Activated CD4-positive, alpha-beta T cell treated with anti-CD3 and anti-CD28 coated beads for 36 hours (primary cell): ENCODE results near the gene ITIH4. TPM values are rescaled to one million over a fixed set of nuclear protein-coding genes. Genes with fewer than 3 reads are reported as not detected.

ENCODE experiments used
- ATAC-seq: fragments of 200-7000 bp; cut with Tn5 transposase; one replicate; pipeline ENCODE4 v1.10.0; 2021; ENCODE audit warnings: mild to moderate bottlenecking, moderate library complexity
- CTCF ChIA-PET: fragments of 350-600 bp; sonication (Branson Sonifier 250); formaldehyde crosslinking; loops from one replicate; lab custom pipeline; 2021; ENCODE audit warnings: antibody characterized with exemption; lab: Charles Lee
- POLR2A ChIA-PET: fragments of 350-600 bp; sonication (Branson Sonifier 250); formaldehyde crosslinking; loops from one replicate; lab custom pipeline; 2021; ENCODE audit warnings: antibody characterized with exemption, inconsistent platforms; lab: Charles Lee
- DNase-seq: peaks from one replicate; pipeline ENCODE4 v3.0.0-alpha.2; 2020
- H3K27ac Mint-ChIP-seq: one replicate; pipeline ENCODE4 v1.8.0; 2021; ENCODE audit warnings: mixed read lengths
- H3K27me3 Mint-ChIP-seq: one replicate; pipeline ENCODE4 v1.8.0; 2021; ENCODE audit warnings: mixed read lengths
- H3K36me3 Mint-ChIP-seq: one replicate; pipeline ENCODE4 v1.8.0; 2021; ENCODE audit warnings: low read depth, mixed read lengths
- H3K4me1 Mint-ChIP-seq: one replicate; pipeline ENCODE4 v1.8.0; 2021; ENCODE audit warnings: mixed read lengths
- H3K4me3 Mint-ChIP-seq: one replicate; pipeline ENCODE4 v1.8.0; 2021; ENCODE audit warnings: mild to moderate bottlenecking, moderate library complexity, mixed read lengths
- H3K9me3 Mint-ChIP-seq: one replicate; pipeline ENCODE4 v1.8.0; 2021; ENCODE audit warnings: low read depth, mixed read lengths
- intact Hi-C, 2 experiments: fragments of 100-400 bp; cut with DNase I in 1 of 2; cut with micrococcal nuclease in 1 of 2; formaldehyde crosslinking; loops; one replicate each; pipeline versions ENCODE4 v1.14.2 to v1.15.1; 2022 to 2024; cut with DNase I, micrococcal nuclease
- total RNA-seq, 2 experiments: library from RNA; stranded (reverse); gene quantifications; one replicate each; pipeline ENCODE4 v1.2.3, GENCODE V29; 2021

ITIH4 gene
- total RNA-seq, 2 experiments from 2014 or later = 4.0 to 6.5 TPM

GRCh38 chr3:52833202-52833601 is 2.7 kb upstream of the ITIH4 start:
- Mint-ChIP-seq H3K36me3 (no peaks in the 10 kb centered on the region), H3K27me3 (no peaks in the 10 kb centered on the region), H3K4me1 (peaks cover 7% of the 10 kb centered on the region), H3K9me3 (no peaks in the 10 kb centered on the region), H3K27ac (no peak overlapping the region), H3K4me3 (no peak overlapping the region)
- no peak for DNase-seq
- intact Hi-C loops = no loop called here
- CTCF ChIA-PET = interaction anchor here (1.1 kb wide), 1 partner anchor 18 kb away, joined by 4 read pairs; no protein-coding TSS in a partner anchor
- ATAC-seq = no peak
- POLR2A ChIA-PET = no interaction called here

- no peak for ATAC-seq
- no peak for DNase-seq
- POLR2A ChIA-PET = no interaction called here
- Mint-ChIP-seq H3K36me3 (no peaks in the 10 kb centered on the region), H3K9me3 (no peaks in the 10 kb centered on the region), H3K27ac (no peak overlapping the region), H3K4me3 (no peak overlapping the region), H3K27me3 (no peaks in the 10 kb centered on the region), H3K4me1 (no peaks in the 10 kb centered on the region)
- CTCF ChIA-PET = interaction anchor here (1.1 kb wide), 1 partner anchor 19 kb away, joined by 4 read pairs; no protein-coding TSS in a partner anchor
- intact Hi-C loops = no loop called here
These were observed 1.2 kb upstream of the ITIH4 start for GRCh38 chr3:52831500-52832301.

GRCh38 chr3:52829906-52830463 is 487 bp downstream of the ITIH4 start:
- H3K27ac Mint-ChIP-seq = no peak overlapping the region
- intact Hi-C loops = no loop called here
- DNase-seq (no peak), ATAC-seq (no peak)
- ChIA-PET CTCF (no interaction called here), POLR2A (no interaction called here)
- H3K9me3 Mint-ChIP-seq = no peaks in the 10 kb centered on the region
- no peak overlapping the region for H3K4me3 Mint-ChIP-seq
- no peaks in the 10 kb centered on the region for H3K27me3 Mint-ChIP-seq
- no peaks in the 10 kb centered on the region for H3K36me3 Mint-ChIP-seq
- H3K4me1 Mint-ChIP-seq = no peaks in the 10 kb centered on the region

- Mint-ChIP-seq H3K27ac (no peak overlapping the region), H3K36me3 (no peaks in the 10 kb centered on the region), H3K4me1 (no peaks in the 10 kb centered on the region), H3K9me3 (no peaks in the 10 kb centered on the region), H3K27me3 (no peaks in the 10 kb centered on the region), H3K4me3 (no peak overlapping the region)
- no peak for DNase-seq
- intact Hi-C loops = no loop called here
- no peak for ATAC-seq
- CTCF ChIA-PET = interaction anchor here (1.3 kb wide), 1 partner anchor 31 kb away, joined by 3 read pairs; no protein-coding TSS in a partner anchor
- POLR2A ChIA-PET = no interaction called here
These were observed 990 bp downstream of the ITIH4 start for GRCh38 chr3:52829482-52829881.

DNA sequence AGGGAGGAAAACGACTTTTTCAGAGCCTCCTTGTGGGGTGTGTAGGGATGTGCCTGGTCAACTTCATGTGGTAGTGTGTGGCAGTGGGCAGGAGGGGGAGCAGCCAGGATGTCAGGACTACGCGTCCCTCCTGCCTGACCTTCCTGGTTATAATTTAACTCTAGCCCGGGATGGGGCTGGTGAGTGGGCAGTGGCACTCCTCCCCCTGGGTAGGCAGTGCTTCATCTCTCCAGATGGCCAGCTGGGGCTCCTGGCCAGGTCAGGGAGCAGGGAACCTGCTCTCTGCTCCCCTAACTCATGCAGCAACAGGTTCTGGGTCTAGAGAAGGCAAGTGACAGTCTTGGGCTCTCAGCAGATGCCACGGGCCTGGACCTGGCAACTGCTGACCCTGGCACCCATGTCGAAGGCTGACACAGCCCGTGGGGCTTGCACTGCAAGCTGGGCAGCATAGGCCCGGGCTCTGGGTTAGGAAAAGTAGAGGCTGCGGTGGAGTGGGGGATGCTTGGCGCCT is 2.6 kb downstream of the ITIH4 start:
- ChIA-PET POLR2A (no interaction called here), CTCF (no interaction called here)
- H3K4me3 Mint-ChIP-seq = no peak overlapping the region
- ATAC-seq (no peak), DNase-seq (no peak)
- intact Hi-C loops = no loop called here
- H3K27me3 Mint-ChIP-seq = no peaks in the 10 kb centered on the region
- no peak overlapping the region for H3K27ac Mint-ChIP-seq
- no peaks in the 10 kb centered on the region for H3K36me3 Mint-ChIP-seq
- H3K9me3 Mint-ChIP-seq = no peaks in the 10 kb centered on the region
- no peaks in the 10 kb centered on the region for H3K4me1 Mint-ChIP-seq

DNA sequence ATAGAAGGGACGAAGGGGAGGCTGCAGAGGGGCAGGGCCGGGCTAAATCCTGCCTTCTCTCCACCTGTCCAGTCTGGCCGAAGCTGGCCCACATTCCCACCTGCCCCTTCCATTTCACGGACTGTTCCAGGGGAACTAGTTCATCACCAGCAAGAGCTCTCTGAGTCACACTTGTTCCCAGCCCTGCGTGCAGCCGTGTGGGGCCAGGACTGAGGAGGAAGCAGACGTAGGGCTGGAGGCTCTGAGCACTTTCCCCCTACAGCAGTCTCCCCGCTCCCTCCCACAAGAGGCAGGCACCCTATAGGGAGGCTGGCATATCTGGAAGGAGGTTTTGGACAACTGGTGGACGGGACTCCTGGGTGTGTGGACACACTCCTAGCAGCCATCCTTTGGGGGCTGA is 3.0 kb downstream of the ITIH4 start:
- H3K36me3 Mint-ChIP-seq = no peaks in the 10 kb centered on the region
- intact Hi-C loops = no loop called here
- POLR2A ChIA-PET = no interaction called here
- DNase-seq (no peak), ATAC-seq (no peak)
- no peaks in the 10 kb centered on the region for H3K9me3 Mint-ChIP-seq
- no peaks in the 10 kb centered on the region for H3K4me1 Mint-ChIP-seq
- CTCF ChIA-PET = no interaction called here
- no peak overlapping the region for H3K27ac Mint-ChIP-seq
- no peak overlapping the region for H3K4me3 Mint-ChIP-seq
- H3K27me3 Mint-ChIP-seq = no peaks in the 10 kb centered on the region

- POLR2A ChIA-PET = no interaction called here
- H3K27me3 Mint-ChIP-seq = no peaks in the 10 kb centered on the region
- intact Hi-C loops = no loop called here
- DNase-seq = no peak
- H3K4me3 Mint-ChIP-seq = no peak overlapping the region
- ATAC-seq = no peak
- H3K9me3 Mint-ChIP-seq = no peaks in the 10 kb centered on the region
- H3K27ac Mint-ChIP-seq = no peak overlapping the region
- H3K36me3 Mint-ChIP-seq = no peaks in the 10 kb centered on the region
- no peaks in the 10 kb centered on the region for H3K4me1 Mint-ChIP-seq
- CTCF ChIA-PET = no interaction called here
These were observed 6.4 kb downstream of the ITIH4 start for GRCh38 chr3:52824037-52824436.

- no peaks in the 10 kb centered on the region for H3K36me3 Mint-ChIP-seq
- H3K4me1 Mint-ChIP-seq = no peaks in the 10 kb centered on the region
- no peak overlapping the region for H3K4me3 Mint-ChIP-seq
- ChIA-PET CTCF (interaction anchor here (0.9 to 2.3 kb wide), 6 partner anchors 14 to 87 kb away, joined by 3 to 7 read pairs (median 3); no protein-coding TSS in a partner anchor), POLR2A (interaction anchor here (0.7 kb wide), 1 partner anchor 38 kb away, joined by 4 read pairs; no protein-coding TSS in a partner anchor)
- no peaks in the 10 kb centered on the region for H3K9me3 Mint-ChIP-seq
- DNase-seq = no peak
- intact Hi-C loops = no loop called here
- no peak for ATAC-seq
- no peak overlapping the region for H3K27ac Mint-ChIP-seq
- H3K27me3 Mint-ChIP-seq = no peaks in the 10 kb centered on the region
These were observed 8.1 kb downstream of the ITIH4 start for GRCh38 chr3:52822363-52822762.

GRCh38 chr3:52820736-52821135 is 9.7 kb downstream of the ITIH4 start:
- ChIA-PET CTCF (interaction anchor here (0.5 to 2.3 kb wide), 14 partner anchors 9 to 198 kb away, joined by 3 to 7 read pairs (median 4); partner anchors contain the start of gene NEK4), POLR2A (no interaction called here)
- Mint-ChIP-seq H3K4me3 (no peak overlapping the region), H3K9me3 (no peaks in the 10 kb centered on the region), H3K27ac (no peak overlapping the region), H3K27me3 (no peaks in the 10 kb centered on the region), H3K4me1 (no peaks in the 10 kb centered on the region), H3K36me3 (no peaks in the 10 kb centered on the region)
- DNase-seq = peak; percentile 60
- peak; percentile 89 for ATAC-seq
- intact Hi-C loops = loop anchor here in 1 of 2 experiments (2.0 kb wide), 1 partner anchor 78 kb away; no protein-coding TSS in a partner anchor

- ATAC-seq = no peak
- intact Hi-C loops = loop anchor here in 1 of 2 experiments (2.0 kb wide), 1 partner anchor 77 kb away; no protein-coding TSS in a partner anchor
- CTCF ChIA-PET = interaction anchor here (0.7 to 2.3 kb wide), 7 partner anchors 13 to 197 kb away, joined by 3 to 7 read pairs (median 3); partner anchors contain the start of gene NEK4
- Mint-ChIP-seq H3K4me1 (no peaks in the 10 kb centered on the region), H3K36me3 (no peaks in the 10 kb centered on the region), H3K4me3 (no peak overlapping the region), H3K27ac (no peak overlapping the region), H3K27me3 (no peaks in the 10 kb centered on the region), H3K9me3 (no peaks in the 10 kb centered on the region)
- POLR2A ChIA-PET = no interaction called here
- DNase-seq = no peak
These were observed 10.5 kb downstream of the ITIH4 start for GRCh38 chr3:52819936-52820335.

DNA sequence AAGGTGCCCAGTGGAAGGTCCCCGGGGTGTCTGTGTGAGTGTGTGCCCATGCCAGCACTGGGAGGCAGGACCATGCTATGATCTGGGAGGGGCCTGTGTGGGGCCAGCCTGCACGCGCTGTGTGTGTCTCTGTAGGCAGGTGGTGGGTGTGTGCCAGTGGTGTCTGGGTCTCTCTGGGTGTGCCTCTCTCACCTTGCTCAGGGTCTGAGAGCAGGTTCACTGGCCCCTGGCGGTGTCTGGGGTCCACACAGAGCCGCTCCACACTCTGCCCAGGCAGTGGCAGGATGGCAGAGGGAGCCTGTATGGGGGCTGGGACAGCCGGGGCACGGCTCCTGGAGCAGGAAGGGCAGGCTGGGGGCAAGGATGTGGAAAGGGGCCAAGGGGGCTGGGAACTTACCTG is 12.6 kb downstream of the ITIH4 start:
- Mint-ChIP-seq H3K27me3 (no peaks in the 10 kb centered on the region), H3K36me3 (no peaks in the 10 kb centered on the region), H3K27ac (no peak overlapping the region), H3K9me3 (no peaks in the 10 kb centered on the region), H3K4me3 (no peak overlapping the region), H3K4me1 (no peaks in the 10 kb centered on the region)
- ChIA-PET CTCF (no interaction called here), POLR2A (no interaction called here)
- no peak for DNase-seq
- intact Hi-C loops = no loop called here
- no peak for ATAC-seq
